GM10847 (cell line): ENCODE data around the gene SELENOM.

Source experiments
- POLR2A ChIP-seq: IDR thresholded peaks from 2 replicates; pipeline ENCODE4 v1.6.1; 2011; ENCODE audit not compliant: insufficient read length; ENCODE audit errors: extremely low read depth

SELENOM gene

DNA sequence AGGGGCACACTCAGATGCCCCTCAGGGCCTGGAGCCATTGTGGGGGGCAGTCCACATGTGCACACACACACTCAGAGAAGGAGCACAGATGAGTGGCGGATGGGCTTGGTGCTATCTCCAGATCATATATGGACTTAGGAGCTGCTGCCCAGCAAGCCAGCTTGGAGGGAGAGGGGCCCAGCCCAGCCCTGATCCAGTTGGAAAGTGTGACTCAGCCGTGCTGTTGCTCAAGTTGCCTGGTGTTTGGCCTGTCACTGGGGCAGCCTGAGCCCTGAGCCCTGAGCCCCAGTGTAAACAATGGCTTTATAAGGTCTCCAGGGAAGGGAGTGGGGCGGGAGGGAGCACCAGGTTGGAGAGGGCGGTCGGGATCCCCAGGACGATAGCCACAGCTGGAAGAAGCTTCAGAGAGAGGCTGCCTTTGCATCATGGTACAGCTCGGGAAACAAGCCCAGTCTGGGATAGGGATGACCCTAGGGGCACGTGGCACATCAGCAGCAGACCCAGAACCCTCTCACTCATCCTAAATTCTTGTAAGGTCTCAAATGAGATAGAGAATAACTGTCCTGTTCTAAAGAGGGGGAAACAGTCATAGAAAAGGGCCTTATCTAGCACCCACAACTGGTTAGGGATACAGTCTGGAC, 4.8 kb downstream of the SELENOM start:
- no peak for TF ChIP-seq POLR2A

DNA sequence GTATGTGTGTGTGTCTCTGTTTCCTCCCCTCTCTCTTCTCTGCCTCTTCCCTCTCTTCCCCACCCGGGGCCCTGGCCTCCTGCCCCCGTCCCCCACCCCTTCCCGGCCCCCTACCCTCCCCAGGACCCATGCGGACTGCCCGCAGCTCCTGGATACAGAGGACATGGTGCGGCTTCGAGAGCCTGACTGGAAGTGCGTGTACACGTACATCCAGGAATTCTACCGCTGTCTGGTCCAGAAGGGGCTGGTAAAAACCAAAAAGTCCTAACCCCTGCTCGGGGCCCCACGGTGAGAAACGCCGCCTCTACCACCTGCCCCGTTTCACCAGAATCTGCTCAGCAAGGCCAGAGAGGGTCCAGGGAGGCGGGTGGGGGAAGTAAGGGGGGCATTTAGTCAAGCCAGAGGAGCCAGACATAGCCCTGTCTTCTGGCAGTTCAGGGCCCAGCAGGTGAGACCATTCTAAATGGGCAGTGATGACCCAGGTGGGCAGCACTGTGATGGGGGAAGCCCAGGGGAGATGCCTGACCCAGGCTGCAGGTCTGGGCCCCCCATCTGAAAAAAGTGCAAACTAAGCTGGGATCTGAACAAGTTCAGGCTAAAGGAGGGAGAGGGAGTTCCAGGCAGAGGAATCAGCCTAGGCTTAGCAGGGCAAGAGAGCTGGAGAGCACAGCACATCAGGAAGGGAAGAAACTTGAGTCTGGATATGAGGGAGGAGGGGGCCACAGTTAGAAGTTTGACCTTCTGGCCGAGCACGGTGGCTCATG, 6.4 kb downstream of the SELENOM start:
- no peak for TF ChIP-seq POLR2A

DNA sequence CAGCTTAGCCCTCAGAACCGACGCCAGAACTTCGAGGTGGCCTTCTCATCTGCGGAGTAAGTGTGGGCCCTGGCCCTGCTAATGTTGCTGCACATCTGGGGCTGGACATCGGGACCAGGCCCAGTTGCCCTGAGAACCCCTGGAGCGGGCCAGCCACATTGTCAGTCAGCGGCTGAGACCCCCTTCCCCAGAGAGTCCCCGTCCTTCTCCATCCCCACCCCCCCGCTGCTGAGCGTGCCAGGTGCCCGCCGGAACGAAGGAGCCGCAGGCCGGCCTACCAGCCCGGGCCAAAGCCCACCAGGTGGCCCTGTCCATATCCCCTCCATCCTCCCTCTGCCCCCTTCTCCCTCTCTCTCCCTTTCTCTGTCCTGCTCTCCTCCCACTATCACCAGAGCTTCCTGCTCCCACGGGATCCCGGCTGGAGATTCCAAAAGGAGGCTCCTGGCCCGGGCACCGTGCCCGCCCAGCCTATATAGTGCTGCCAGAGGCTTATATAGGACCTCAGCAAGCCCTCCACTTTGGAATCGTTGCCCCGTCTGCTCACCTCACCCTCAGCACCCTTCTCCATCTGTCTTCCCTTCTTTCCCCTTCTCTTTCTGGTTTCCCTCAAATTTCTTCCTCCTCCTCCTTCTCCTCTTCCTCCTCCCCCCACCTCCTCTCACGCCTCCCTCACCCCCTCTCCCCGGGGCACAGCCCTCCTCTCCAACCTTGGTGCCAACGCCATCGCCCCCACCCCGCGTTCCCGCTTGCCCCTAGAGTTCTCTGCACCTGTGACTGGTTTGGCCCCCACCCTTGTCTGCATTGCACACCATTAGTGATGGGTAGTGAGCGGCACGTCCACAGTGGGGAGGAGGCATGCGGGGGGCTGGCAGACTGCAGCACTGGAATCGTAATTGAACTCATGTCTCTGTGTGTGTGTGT, 7.3 kb downstream of the SELENOM start:
- no peak for TF ChIP-seq POLR2A

DNA sequence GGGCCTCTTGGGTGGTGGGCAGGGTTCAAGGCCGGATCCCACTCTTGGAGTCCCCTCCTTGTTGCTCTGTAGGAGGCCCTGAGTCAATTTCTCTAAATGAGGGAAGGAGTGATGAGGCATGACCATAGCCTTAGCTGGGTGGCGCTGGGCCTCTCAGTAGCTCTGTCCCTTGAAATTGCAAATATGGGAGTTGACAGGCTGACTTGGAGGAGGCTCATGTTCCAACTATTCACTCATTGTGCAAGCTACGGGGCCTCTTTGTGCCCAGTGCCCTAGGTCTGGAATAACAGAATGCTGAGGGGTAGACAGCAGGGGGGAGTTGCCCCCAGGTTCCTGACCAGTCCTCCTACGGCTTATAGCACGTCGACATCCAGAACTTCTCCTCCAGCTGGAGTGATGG, 8.0 kb downstream of the SELENOM start:
- no peak for TF ChIP-seq POLR2A

DNA sequence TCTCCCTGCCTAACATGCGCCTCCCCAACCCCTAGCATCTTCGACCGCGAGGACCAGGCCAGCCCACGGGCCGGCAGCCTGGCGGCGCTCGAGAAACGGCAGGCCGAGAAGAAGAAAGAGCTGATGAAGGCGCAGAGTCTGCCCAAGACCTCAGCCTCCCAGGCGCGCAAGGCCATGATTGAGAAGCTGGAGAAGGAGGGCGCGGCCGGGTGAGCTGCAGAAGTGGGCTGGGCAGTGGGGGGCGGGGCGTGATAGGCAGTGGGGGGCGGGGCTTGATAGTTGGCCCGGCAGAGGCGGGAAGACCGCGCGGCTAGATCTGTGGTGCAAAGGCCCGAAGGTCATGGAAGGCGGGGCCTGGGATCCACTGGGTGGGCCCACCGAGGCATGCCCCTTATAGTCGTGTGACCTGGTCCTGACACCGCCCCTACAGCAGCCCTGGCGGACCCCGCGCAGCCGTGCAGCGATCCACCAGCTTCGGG, 8.7 kb downstream of the SELENOM start:
- TF ChIP-seq POLR2A: no peak

DNA sequence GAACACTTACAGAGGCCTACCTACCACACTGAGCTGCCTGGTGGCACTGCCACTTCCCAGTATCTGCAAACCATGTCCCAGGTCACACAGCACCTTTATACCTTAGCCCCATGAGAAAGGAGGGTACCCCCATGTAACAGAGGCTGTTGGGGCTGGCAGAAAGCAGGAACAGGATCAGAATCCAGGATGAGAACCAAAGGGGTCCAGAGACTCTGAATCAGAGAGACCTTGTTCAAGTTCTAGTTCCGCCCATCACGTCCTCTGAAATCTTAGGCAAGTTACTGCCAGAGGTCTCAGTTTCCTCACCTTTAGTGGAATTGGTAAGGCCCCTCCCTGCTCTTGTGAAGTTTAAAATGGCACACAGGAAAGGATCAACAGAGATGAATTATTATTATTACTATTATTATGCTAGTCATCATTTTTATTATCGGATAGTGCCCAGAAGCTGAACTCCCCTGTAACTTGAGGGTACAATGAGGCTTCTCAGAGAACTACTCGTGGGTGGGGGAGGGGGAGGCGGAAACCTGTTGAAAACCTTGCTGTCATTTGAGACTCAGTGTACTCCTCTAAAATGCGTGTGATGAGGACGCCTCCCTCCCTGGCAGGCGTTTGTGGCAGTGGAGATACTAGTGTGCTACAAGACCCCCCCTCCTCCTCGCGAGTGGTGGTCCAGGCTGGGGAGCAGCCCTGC, 9.3 kb downstream of the SELENOM start:
- TF ChIP-seq POLR2A: no peak

DNA sequence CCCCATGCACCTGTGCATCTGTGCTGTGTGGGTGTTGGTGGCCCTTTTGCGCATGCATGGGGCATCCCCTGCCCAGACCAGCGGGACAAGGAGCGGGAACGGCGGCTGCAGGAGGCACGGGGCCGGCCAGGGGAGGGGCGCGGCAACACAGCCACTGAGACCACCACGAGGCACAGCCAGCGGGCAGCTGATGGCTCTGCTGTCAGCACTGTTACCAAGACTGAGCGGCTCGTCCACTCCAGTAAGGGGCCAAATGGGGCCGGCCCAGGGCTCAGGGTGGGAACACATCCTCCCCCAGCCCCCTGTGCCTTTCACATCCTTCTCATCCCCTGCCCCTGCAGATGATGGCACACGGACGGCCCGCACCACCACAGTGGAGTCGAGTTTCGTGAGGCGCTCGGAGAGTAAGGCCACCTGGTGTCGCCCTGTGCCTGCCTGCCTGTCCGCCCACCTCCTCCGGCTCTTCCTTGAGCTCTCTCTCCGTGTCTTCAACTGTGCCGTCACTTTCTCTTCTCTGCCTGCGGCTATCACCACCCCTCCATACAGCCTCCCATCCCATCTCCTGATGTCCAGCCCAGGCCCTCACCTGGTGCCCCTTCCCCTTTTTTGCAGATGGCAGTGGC, 10.6 kb downstream of the SELENOM start:
- no peak for TF ChIP-seq POLR2A

DNA sequence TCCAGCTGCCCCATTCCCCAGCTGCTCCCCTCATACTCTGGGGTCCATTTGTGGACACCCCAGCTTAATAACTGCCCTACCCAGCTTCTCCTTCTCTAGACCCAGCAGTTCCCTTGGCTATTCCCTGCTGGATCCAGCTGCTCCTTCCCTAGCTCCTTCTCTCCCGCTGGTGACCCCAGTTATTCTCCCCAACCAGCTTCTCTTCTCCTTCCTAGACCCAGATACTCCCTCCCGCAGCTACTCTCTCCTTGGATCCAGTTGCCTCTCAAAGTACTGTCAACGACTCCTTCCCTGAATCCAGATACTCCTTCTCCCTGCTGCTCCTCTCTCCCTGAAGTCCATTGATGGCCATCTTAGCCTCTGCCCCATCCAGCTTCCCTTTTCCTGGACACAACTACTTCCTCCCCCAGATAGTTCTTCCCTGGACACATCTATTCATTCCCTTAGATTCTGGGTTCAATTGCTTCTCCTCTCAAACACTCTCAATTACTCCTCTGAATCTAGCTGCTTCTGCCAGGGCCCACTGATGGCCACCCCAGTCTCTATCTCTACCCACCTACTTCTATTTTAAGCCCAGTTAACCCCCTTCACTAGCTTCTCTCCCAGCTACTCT, 11.6 kb downstream of the SELENOM start:
- TF ChIP-seq POLR2A: no peak

DNA sequence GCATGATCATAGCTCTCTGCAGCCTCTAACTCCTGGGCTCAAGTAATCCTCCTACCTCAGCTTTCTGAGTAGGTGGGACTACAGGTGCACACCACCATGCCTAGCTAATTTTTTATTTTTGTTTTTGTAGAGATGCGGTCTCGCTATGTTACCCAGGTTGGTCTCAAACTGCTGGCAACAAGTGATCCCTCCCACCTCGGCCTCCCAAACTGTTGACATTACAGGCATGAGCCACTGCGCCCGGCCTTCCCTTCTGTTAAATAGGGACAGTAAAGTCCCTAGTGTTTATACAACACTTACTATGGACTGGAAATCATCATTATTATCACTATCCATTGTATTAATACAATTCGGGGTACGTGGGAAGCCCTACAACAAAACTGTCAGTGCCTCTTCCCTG, 12.6 kb downstream of the SELENOM start:
- TF ChIP-seq POLR2A: no peak

DNA sequence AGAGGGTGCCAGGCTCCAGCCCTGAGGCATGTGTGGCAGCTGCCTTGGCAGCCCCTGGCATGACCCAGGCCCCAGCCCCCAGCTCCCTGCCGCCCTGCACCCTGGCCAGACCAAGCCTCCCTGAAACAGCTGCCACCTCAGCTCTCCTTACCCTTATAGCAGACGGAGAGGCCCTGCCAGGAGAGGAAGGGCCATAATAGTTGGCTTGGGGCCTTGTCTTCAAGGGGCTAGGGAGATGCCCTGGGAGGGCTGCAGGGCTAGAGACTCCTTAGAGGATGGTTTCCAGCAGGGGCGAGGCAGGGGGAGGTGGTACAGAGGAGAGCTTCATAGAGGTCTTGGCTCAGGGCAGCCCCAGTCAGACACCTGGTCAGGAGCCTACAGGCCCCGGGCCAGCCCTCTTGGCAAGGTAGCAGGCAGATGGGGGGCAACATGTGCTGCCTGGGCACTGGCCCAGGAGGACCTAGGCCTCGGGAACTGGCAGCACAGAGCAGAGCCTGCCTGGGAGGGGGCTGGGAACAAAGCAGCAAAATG, 13.3 kb downstream of the SELENOM start:
- no peak for TF ChIP-seq POLR2A

DNA sequence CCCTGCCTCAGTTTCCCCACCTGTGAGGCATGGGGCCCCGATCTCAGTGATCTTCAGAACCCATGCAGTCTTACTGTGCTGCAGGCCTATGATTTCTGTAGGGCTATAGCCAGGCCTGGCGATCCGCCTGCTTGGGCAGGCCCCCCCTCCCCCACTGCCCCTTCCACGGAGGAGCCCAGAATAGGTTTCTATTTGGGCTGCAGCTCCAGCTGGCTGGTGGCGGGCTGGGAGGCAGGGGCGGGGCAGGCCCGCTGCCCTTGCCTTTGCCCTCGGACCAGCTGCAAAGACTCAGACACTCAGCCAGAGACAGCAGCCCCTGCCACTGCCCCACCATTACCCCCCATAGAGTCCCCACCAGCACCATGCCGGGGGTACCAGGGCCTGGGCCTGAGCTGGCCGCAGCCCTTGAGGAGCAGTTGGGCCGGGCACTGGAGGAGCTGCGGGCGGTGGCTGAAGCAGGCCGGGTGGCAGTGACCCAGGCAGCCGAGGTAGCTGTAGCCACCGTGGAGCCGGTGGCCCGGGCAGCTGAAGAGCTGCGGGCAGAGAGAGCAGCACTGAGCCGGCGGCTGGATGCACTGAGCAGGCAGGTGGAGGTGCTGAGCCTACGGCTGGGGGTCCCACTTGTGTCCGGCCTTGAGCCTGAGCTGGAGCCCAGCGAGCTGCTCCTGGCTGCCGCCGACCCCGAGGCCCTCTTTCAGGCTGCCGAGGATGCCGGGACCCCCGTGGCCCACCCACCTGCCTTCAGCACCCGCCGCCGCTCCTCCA, 14.1 kb downstream of the SELENOM start:
- no peak for TF ChIP-seq POLR2A

DNA sequence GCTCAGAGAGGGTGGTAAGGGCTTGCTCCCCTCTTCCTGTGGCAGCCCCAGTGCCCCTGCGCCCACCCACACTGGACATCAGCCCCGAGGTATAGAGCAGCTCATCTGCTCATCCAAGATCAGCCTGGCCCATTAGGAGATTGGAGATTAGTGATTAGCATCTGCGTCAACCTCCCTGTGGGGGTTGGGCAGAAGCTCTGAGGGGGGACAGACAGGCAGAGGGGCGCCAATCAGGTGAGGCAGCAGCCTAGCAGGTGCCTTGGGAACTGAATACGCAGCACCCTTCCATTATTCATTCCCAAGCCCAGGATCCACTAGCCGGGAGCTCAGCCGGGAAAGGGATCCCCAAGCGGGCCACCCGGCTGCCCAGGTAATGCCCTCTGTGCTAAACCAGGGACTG, 15.2 kb downstream of the SELENOM start:
- no peak for TF ChIP-seq POLR2A
